PC-9 (cell line): ENCODE data around the gene GABRG3.

Experiments used
- EZH2 ChIP-seq: fragments of 200-600 bp; sonication (generic); IDR thresholded peaks from 2 replicates; pipeline ENCODE4 v1.8.0; 2017; ENCODE audit warnings: antibody characterized with exemption, low read depth
- TF ChIP-seq, protein P1 (sequence below): fragments of 200-600 bp; sonication (generic); conservative IDR thresholded peaks from 2 replicates; pipeline ENCODE4 v1.6.1; 2017; ENCODE audit warnings: mixed run types, antibody characterized with exemption, mild to moderate bottlenecking, moderate library complexity

DNA sequence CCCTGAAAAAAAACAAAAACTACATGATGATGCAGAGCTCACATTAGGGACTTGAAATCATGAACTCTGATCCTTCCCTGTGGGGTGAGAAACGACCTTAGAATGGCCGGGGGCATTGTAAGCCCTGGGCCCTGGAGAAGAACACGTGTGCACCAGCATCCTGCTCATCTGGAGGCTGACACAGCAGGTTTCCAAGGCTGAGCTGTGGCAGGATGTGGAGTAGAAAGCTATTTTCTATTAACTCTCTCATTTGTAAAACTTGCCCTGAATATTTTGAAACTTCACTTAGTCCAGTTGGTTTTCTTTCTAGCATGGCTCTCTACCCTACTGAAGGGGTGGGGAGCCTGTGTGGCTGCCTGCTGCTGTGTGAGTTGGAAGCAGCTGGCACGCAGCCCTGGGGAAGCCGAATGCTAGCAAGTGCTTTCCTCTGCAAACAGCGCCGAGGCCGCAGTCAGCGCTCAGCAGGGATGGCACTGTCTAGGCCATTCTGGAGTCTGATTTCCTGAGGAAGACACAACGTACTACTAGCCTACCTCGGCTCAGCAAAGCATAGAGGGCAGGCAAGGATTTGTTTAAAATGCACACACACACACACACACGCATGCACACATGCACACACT lies 58.0 kb downstream of the GABRG3 start:
- TF ChIP-seq, protein P1, sequence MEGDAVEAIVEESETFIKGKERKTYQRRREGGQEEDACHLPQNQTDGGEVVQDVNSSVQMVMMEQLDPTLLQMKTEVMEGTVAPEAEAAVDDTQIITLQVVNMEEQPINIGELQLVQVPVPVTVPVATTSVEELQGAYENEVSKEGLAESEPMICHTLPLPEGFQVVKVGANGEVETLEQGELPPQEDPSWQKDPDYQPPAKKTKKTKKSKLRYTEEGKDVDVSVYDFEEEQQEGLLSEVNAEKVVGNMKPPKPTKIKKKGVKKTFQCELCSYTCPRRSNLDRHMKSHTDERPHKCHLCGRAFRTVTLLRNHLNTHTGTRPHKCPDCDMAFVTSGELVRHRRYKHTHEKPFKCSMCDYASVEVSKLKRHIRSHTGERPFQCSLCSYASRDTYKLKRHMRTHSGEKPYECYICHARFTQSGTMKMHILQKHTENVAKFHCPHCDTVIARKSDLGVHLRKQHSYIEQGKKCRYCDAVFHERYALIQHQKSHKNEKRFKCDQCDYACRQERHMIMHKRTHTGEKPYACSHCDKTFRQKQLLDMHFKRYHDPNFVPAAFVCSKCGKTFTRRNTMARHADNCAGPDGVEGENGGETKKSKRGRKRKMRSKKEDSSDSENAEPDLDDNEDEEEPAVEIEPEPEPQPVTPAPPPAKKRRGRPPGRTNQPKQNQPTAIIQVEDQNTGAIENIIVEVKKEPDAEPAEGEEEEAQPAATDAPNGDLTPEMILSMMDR: no peak
- no peak for TF ChIP-seq EZH2
